IPS-NIHi11 (cell line): ENCODE results near the gene ITGB3.

Experiments used
- DNase-seq: peaks from one replicate; pipeline ENCODE4 v3.0.0; 2012; ENCODE audit warnings: mixed read lengths, low spot score

Gene ITGB3

GRCh38 chr17:47299239-47299910, 45.7 kb downstream of the ITGB3 start:
- no peak for DNase-seq

- DNase-seq: no peak
These were observed 47.1 kb downstream of the ITGB3 start for GRCh38 chr17:47300718-47301117.

GRCh38 chr17:47301161-47301560, 47.5 kb downstream of the ITGB3 start:
- DNase-seq: no peak

GRCh38 chr17:47301831-47302230, 48.2 kb downstream of the ITGB3 start:
- no peak for DNase-seq

GRCh38 chr17:47304186-47304585, 50.6 kb downstream of the ITGB3 start:
- no peak for DNase-seq

- peak; percentile 39 for DNase-seq
These were observed 51.8 kb downstream of the ITGB3 start for GRCh38 chr17:47305302-47305923.

- no peak for DNase-seq
These were observed 56.6 kb downstream of the ITGB3 start for GRCh38 chr17:47310186-47310733.

- no peak for DNase-seq
These were observed 57.8 kb downstream of the ITGB3 start for GRCh38 chr17:47311420-47311819.

- DNase-seq: peak; percentile 73
These were observed 62.0 kb downstream of the ITGB3 start for GRCh38 chr17:47315451-47316266.

- no peak for DNase-seq
These were observed 62.7 kb downstream of the ITGB3 start for GRCh38 chr17:47316311-47316710.

- no peak for DNase-seq
These were observed 63.5 kb downstream of the ITGB3 start for GRCh38 chr17:47317119-47317518.

GRCh38 chr17:47318197-47318918, 64.7 kb downstream of the ITGB3 start:
- no peak for DNase-seq

- no peak for DNase-seq
These were observed 67.4 kb downstream of the ITGB3 start for GRCh38 chr17:47320879-47321502.

- DNase-seq: peak; percentile 97
These were observed 70.0 kb downstream of the ITGB3 start, which contains the start of gene EFCAB13 for GRCh38 chr17:47323382-47324223. Gene EFCAB13 (plus strand): TSS chr17:47323955. CDS start chr17:47328354, 4,399 bp downstream.

- peak; percentile 31 for DNase-seq
These were observed 70.8 kb downstream of the ITGB3 start for GRCh38 chr17:47324224-47325020.

- no peak for DNase-seq
These were observed 71.5 kb downstream of the ITGB3 start for GRCh38 chr17:47325176-47325575.

GRCh38 chr17:47330548-47330947, 76.9 kb downstream of the ITGB3 start:
- no peak for DNase-seq

- no peak for DNase-seq
These were observed 78.7 kb downstream of the ITGB3 start for GRCh38 chr17:47332287-47332686.

- no peak for DNase-seq
These were observed 81.7 kb downstream of the ITGB3 start for GRCh38 chr17:47335101-47335936.
